HL-60 (cell line): ENCODE results near the gene PCSK5.

Source experiments
- DNase-seq, 2 experiments: peaks; one replicate each; pipeline ENCODE4 v3.0.0-alpha.2; 2010 to 2020; ENCODE audit warnings: low read depth in 1 of 2, low spot score in 1 of 2
- H3K27ac ChIP-seq: fragments of 250-450 bp; sonication (Bioruptor Pico); replicated peaks from 2 replicates; pipeline ENCODE4 v1.5.1; 2020; ENCODE audit warnings: mild to moderate bottlenecking, moderate library complexity
- H3K27me3 ChIP-seq: fragments of 250-450 bp; sonication (Bioruptor Pico); 2 replicates; pipeline ENCODE4 v1.5.1; 2021; ENCODE audit warnings: mild to moderate bottlenecking, moderate library complexity; ENCODE audit not compliant: insufficient read depth, poor library complexity, severe bottlenecking
- H3K4me3 ChIP-seq: replicated peaks from 2 replicates; pipeline ENCODE4 v1.5.1; 2011; ENCODE audit warnings: mild to moderate bottlenecking, control low read depth, low read length; ENCODE audit not compliant: insufficient read depth
- CTCF ChIP-seq: IDR thresholded peaks from one replicate; pipeline ENCODE4 v1.5.1; 2011; ENCODE audit warnings: low read length, control low read depth, inconsistent platforms; ENCODE audit not compliant: insufficient read depth
- GABPA ChIP-seq: IDR thresholded peaks from 2 replicates; pipeline ENCODE4 v1.6.1; 2012; ENCODE audit warnings: low read depth
- POLR2AphosphoS5 ChIP-seq: IDR thresholded peaks from 2 replicates; pipeline ENCODE4 v1.6.1; 2012; ENCODE audit warnings: low read depth
- REST ChIP-seq: IDR thresholded peaks from 2 replicates; pipeline ENCODE4 v1.6.1; 2012; ENCODE audit warnings: low read depth; ENCODE audit not compliant: insufficient replicate concordance
- SPI1 ChIP-seq: IDR thresholded peaks from 2 replicates; pipeline ENCODE4 v1.6.1; 2012; ENCODE audit warnings: low read depth, mild to moderate bottlenecking, borderline replicate concordance

PCSK5 gene

GRCh38 chr9:76290555-76290954 is 400.1 kb downstream of the PCSK5 start:
- Histone ChIP-seq H3K4me3 (no peak overlapping the region), H3K27me3 (no peaks in the 10 kb centered on the region), H3K27ac (no peak overlapping the region)
- DNase-seq, result no peak
- TF ChIP-seq CTCF (no peak), GABPA (no peak), SPI1 (no peak), REST (no peak), POLR2AphosphoS5 (no peak)

GRCh38 chr9:76292246-76292645 is 401.8 kb downstream of the PCSK5 start:
- no peaks in the 10 kb centered on the region for H3K27me3 ChIP-seq
- DNase-seq, result no peak
- no peak for TF ChIP-seq SPI1
- no peak overlapping the region for H3K4me3 ChIP-seq
- no peak overlapping the region for H3K27ac ChIP-seq

GRCh38 chr9:76292658-76293057 is 402.2 kb downstream of the PCSK5 start:
- Histone ChIP-seq H3K27me3 (no peaks in the 10 kb centered on the region), H3K4me3 (no peak overlapping the region), H3K27ac (no peak overlapping the region)
- DNase-seq, result no peak
- TF ChIP-seq POLR2AphosphoS5 (no peak), REST (no peak), CTCF (no peak), GABPA (no peak), SPI1 (no peak)

GRCh38 chr9:76294301-76294700 is 403.8 kb downstream of the PCSK5 start:
- no peaks in the 10 kb centered on the region for H3K27me3 ChIP-seq
- no peak overlapping the region for H3K4me3 ChIP-seq
- TF ChIP-seq POLR2AphosphoS5 (no peak), REST (no peak), CTCF (no peak), GABPA (no peak), SPI1 (no peak)
- H3K27ac ChIP-seq, result no peak overlapping the region
- DNase-seq, result no peak
